OCI-LY1 (cell line): Measurements from ENCODE around the gene LIN28B.

ENCODE experiments used
- H2AFZ ChIP-seq: fragments of 200-600 bp; sonication (generic), shearing (Covaris generic); 2 replicates; pipeline ENCODE4 v1.6.0; 2014; ENCODE audit warnings: antibody characterized with exemption, mild to moderate bottlenecking, low read length
- H3F3A ChIP-seq: fragments of 200-600 bp; sonication (generic), shearing (Covaris generic); 2 replicates; pipeline ENCODE4 v1.6.0; 2014; ENCODE audit warnings: mild to moderate bottlenecking, antibody characterized with exemption, low read length, moderate library complexity; ENCODE audit not compliant: insufficient read depth
- H3K27ac ChIP-seq: fragments of 200-600 bp; sonication (generic); 2 replicates; pipeline ENCODE4 v1.5.1; 2014; ENCODE audit warnings: low read length, mixed run types, mild to moderate bottlenecking, low read depth; ENCODE audit not compliant: poor library complexity, severe bottlenecking
- H3K27me3 ChIP-seq: fragments of 200-600 bp; sonication (generic); 2 replicates; pipeline ENCODE4 v1.6.0; 2014; ENCODE audit warnings: antibody characterized with exemption, mild to moderate bottlenecking, low read length, moderate library complexity; ENCODE audit not compliant: insufficient read depth
- H3K36me3 ChIP-seq: fragments of 200-600 bp; sonication (generic); 2 replicates; pipeline ENCODE4 v1.6.1; 2014; ENCODE audit warnings: mild to moderate bottlenecking, antibody characterized with exemption, low read length, moderate library complexity, mixed read lengths; ENCODE audit not compliant: insufficient read depth
- H3K4me1 ChIP-seq: fragments of 200-600 bp; sonication (generic); 2 replicates; pipeline ENCODE4 v1.5.1; 2014; ENCODE audit warnings: mild to moderate bottlenecking, low read length, moderate library complexity; ENCODE audit not compliant: insufficient read depth, severe bottlenecking
- H3K4me2 ChIP-seq: fragments of 200-600 bp; sonication (generic), shearing (Covaris generic); 2 replicates; pipeline ENCODE4 v1.6.1; 2014; ENCODE audit warnings: low read length
- H3K4me3 ChIP-seq: fragments of 200-600 bp; sonication (generic); 2 replicates; pipeline ENCODE4 v1.5.1; 2014; ENCODE audit warnings: low read length, low read depth, mild to moderate bottlenecking, mixed read lengths; ENCODE audit not compliant: poor library complexity, severe bottlenecking
- H3K79me2 ChIP-seq: fragments of 200-600 bp; shearing (Covaris generic); 2 replicates; pipeline ENCODE4 v1.6.1; 2016; ENCODE audit warnings: mixed run types, low read length, mixed read lengths; ENCODE audit not compliant: insufficient read depth
- H3K9ac ChIP-seq: fragments of 200-600 bp; sonication (generic), shearing (Covaris generic); 2 replicates; pipeline ENCODE4 v1.6.1; 2014; ENCODE audit warnings: mild to moderate bottlenecking, low read length, mixed read lengths
- H3K9me2 ChIP-seq: fragments of 200-600 bp; sonication (generic), shearing (Covaris generic); 2 replicates; pipeline ENCODE4 v1.6.1; 2014; ENCODE audit warnings: low read depth, mild to moderate bottlenecking, low read length, mixed read lengths
- H3K9me3 ChIP-seq: fragments of 200-600 bp; shearing (Covaris generic); 2 replicates; pipeline ENCODE4 v1.6.1; 2014; ENCODE audit warnings: low read length, mixed read lengths
- H4K20me1 ChIP-seq: fragments of 200-600 bp; sonication (generic), shearing (Covaris generic); 2 replicates; pipeline ENCODE4 v1.6.0; 2016; ENCODE audit warnings: mild to moderate bottlenecking, low read length; ENCODE audit not compliant: insufficient read depth
- EZH2 ChIP-seq: fragments of 200-600 bp; sonication (generic), shearing (Covaris generic); IDR thresholded peaks from 2 replicates; pipeline ENCODE4 v1.8.0; 2017; ENCODE audit warnings: borderline replicate concordance, mixed run types, mild to moderate bottlenecking, antibody characterized with exemption, low read length, moderate library complexity, mixed read lengths
- TF ChIP-seq, protein P1 (sequence below): fragments of 200-600 bp; sonication (generic), shearing (Covaris generic); IDR thresholded peaks from 2 replicates; pipeline ENCODE4 v1.5.1; 2017; ENCODE audit warnings: mild to moderate bottlenecking, antibody characterized with exemption, low read length, moderate library complexity, mixed read lengths

The LIN28B gene

DNA sequence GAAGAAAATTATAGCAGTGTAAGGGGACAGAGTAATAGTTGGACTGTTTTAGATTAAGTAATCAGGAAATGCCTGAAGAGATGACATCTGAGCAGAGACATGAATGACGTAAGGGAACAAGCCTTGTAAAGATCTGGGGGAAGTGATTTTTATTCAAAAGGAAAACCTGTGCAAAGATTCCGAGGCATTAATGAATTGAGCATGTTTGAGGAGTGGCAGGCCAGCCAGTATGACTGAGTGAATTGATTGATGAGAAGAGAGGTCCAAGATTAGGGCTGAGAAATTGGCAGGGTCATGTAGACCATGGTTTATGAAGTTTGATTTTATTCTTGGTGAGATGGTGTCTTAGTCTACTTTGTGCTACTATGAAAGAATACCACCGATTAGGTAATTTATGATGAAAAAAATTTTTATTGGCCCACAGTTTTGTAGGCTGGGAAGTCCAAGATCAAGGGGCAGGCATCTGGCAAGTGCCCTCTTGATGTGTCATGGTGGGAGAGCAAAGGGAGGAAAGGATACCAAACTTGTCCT is 95.1 kb downstream of the LIN28B start:
- no peak overlapping the region for H3K27ac ChIP-seq
- no peaks in the 10 kb centered on the region for H4K20me1 ChIP-seq
- H3F3A ChIP-seq = no peaks in the 10 kb centered on the region

DNA sequence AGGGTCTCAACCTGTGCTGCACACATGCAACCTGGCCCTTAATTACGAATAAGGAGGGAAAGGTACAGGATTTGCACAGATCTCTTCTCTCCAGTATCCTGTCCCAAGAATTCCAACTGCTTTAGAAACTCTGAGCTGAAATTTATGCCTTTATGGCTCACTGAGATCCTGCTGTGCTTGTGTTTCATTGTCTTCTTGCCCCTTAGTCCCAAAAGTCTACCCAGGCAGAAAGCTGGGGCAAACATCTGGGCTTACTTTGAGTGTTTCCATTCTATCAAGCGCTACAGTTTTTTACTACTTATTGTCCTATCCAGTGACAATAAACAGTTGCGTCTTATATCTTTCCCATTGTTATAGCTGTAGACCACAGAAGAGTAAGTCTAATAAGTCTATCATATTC is 99.7 kb downstream of the LIN28B start:
- Histone ChIP-seq H3K9me2 (no peaks in the 10 kb centered on the region), H3K27me3 (no peaks in the 10 kb centered on the region), H3K4me1 (no peaks in the 10 kb centered on the region), H3F3A (no peaks in the 10 kb centered on the region), H3K79me2 (no peaks in the 10 kb centered on the region), H3K4me2 (no peak overlapping the region), H3K36me3 (no peaks in the 10 kb centered on the region), H4K20me1 (no peaks in the 10 kb centered on the region), H3K4me3 (no peak overlapping the region), H2AFZ (no peak overlapping the region), H3K9me3 (no peaks in the 10 kb centered on the region), H3K27ac (no peak overlapping the region), H3K9ac (no peak overlapping the region)
- TF ChIP-seq, protein P1, sequence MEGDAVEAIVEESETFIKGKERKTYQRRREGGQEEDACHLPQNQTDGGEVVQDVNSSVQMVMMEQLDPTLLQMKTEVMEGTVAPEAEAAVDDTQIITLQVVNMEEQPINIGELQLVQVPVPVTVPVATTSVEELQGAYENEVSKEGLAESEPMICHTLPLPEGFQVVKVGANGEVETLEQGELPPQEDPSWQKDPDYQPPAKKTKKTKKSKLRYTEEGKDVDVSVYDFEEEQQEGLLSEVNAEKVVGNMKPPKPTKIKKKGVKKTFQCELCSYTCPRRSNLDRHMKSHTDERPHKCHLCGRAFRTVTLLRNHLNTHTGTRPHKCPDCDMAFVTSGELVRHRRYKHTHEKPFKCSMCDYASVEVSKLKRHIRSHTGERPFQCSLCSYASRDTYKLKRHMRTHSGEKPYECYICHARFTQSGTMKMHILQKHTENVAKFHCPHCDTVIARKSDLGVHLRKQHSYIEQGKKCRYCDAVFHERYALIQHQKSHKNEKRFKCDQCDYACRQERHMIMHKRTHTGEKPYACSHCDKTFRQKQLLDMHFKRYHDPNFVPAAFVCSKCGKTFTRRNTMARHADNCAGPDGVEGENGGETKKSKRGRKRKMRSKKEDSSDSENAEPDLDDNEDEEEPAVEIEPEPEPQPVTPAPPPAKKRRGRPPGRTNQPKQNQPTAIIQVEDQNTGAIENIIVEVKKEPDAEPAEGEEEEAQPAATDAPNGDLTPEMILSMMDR = no peak
- no peak for TF ChIP-seq EZH2

More for the DNA sequence above, 95.1 kb downstream of the LIN28B start:
- H3K4me3 ChIP-seq = no peak overlapping the region
- no peak overlapping the region for H3K4me2 ChIP-seq
- no peak overlapping the region for H2AFZ ChIP-seq
- no peaks in the 10 kb centered on the region for H3K4me1 ChIP-seq
- H3K9ac ChIP-seq = no peak overlapping the region
- no peak for TF ChIP-seq EZH2
- TF ChIP-seq, protein P1 = no peak
- no peaks in the 10 kb centered on the region for H3K79me2 ChIP-seq
- no peaks in the 10 kb centered on the region for H3K9me3 ChIP-seq
- no peaks in the 10 kb centered on the region for H3K9me2 ChIP-seq
- H3K27me3 ChIP-seq = no peaks in the 10 kb centered on the region
- no peaks in the 10 kb centered on the region for H3K36me3 ChIP-seq

DNA sequence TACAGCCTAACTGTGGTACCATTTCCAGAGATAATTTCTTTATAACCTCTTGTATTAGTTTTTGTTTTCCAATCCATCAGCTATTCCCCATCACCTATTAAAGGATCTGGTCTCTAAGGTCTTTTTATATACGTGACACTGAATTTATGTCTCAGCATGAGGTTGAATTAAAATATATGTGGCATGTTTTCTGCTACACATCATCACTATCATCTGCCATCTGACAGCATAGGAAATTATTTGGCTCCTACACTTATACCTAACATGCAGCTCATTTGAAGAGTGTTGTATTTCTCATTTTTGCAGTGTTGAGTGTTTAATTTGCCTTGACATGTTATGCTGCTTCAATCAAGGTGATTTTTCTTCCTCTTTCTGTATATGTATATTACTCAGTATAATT is 100.3 kb downstream of the LIN28B start:
- Histone ChIP-seq H3K9ac (no peak overlapping the region), H2AFZ (no peak overlapping the region), H3K9me3 (no peaks in the 10 kb centered on the region), H3K4me1 (no peaks in the 10 kb centered on the region), H3F3A (no peaks in the 10 kb centered on the region), H3K27me3 (no peaks in the 10 kb centered on the region), H3K36me3 (no peaks in the 10 kb centered on the region), H3K9me2 (no peaks in the 10 kb centered on the region), H3K27ac (no peak overlapping the region), H3K4me3 (no peak overlapping the region), H4K20me1 (no peaks in the 10 kb centered on the region), H3K4me2 (no peak overlapping the region), H3K79me2 (no peaks in the 10 kb centered on the region)
- TF ChIP-seq, protein P1 = no peak
